T-helper 2 cell treated with Interferon-gamma antibody and Interleukin-4, amounts not matched to agents 100 ng/mL and 5 ng/mL, for 36 hours (primary cell): ENCODE measurements around the gene MEGF8. TPM values are rescaled to one million over a fixed set of nuclear protein-coding genes. Genes with fewer than 3 reads are reported as not detected.

Experiments used
- intact Hi-C: fragments of 100-400 bp; cut with micrococcal nuclease; formaldehyde crosslinking; loops from one replicate; pipeline ENCODE4 v1.15.1; 2023
- total RNA-seq: library from RNA; stranded (reverse); gene quantifications from 2 replicates; pipeline ENCODE4 v1.2.3, GENCODE V29; 2022

MEGF8 gene
- total RNA-seq, result 4.2 and 5.0 TPM in 2 replicates

GRCh38 chr19:42325308-42325895 lies at the start of gene MEGF8:
Gene MEGF8, plus strand, starts transcription at chr19:42325635. Its CDS starts 609 bp downstream, at chr19:42326244.
- intact Hi-C loops, result loop anchor here (1.0 to 5.0 kb wide), 9 partner anchors 23 to 249 kb away; partner anchors contain the start of genes PAFAH1B3, POU2F2, PRR19 and ZNF526

- intact Hi-C loops, result no loop called here
Observed at GRCh38 chr19:42276284-42276683, 49.2 kb upstream of the MEGF8 start.

- intact Hi-C loops, result no loop called here
Observed at GRCh38 chr19:42276821-42277220, 48.6 kb upstream of the MEGF8 start.

GRCh38 chr19:42277821-42278451 lies 47.5 kb upstream of the MEGF8 start:
- intact Hi-C loops, result loop anchor here (2.0 kb wide), 1 partner anchor 169 kb away; no protein-coding TSS in a partner anchor

- intact Hi-C loops, result loop anchor here (2.0 kb wide), 1 partner anchor 170 kb away; no protein-coding TSS in a partner anchor
Observed at GRCh38 chr19:42278452-42279154, 46.8 kb upstream of the MEGF8 start.

DNA sequence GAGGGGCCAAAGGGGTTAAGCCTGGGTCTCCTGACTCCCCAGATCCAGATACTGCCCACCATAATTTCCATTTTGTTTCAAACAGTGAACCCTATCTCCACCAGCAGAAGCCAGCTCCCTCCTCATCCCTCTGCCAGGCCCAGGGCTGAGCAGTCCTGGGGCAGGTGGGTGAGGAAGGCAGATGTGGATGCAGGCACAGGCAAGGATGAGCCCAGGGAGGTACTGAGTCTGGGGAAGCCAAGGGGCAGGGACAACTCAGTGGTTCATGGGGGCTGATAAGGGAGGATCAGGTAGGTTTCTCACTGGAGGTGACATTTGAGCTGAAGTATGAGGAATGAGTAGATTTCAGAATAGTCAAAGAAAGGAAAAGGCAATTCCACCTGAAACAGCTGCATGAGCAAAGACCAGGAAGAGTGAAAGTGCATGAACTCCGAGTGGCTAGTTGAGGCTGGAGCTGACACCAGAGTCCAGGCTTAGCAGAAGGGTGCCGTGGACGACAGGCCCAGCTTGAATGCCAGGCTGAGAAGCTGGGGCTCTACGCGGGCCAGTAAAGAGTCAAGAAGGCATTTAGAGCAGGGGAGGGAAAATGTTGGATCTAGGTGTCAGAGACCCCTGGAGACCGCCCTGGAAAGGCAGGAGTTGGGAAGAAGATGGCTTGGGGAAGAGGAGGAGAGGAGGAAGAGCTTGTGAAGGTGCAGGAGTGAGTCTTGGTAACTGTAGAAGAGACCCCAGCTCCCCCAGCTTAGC lies 46.1 kb upstream of the MEGF8 start:
- intact Hi-C loops, result loop anchor here (2.0 kb wide), 1 partner anchor 171 kb away; no protein-coding TSS in a partner anchor

DNA sequence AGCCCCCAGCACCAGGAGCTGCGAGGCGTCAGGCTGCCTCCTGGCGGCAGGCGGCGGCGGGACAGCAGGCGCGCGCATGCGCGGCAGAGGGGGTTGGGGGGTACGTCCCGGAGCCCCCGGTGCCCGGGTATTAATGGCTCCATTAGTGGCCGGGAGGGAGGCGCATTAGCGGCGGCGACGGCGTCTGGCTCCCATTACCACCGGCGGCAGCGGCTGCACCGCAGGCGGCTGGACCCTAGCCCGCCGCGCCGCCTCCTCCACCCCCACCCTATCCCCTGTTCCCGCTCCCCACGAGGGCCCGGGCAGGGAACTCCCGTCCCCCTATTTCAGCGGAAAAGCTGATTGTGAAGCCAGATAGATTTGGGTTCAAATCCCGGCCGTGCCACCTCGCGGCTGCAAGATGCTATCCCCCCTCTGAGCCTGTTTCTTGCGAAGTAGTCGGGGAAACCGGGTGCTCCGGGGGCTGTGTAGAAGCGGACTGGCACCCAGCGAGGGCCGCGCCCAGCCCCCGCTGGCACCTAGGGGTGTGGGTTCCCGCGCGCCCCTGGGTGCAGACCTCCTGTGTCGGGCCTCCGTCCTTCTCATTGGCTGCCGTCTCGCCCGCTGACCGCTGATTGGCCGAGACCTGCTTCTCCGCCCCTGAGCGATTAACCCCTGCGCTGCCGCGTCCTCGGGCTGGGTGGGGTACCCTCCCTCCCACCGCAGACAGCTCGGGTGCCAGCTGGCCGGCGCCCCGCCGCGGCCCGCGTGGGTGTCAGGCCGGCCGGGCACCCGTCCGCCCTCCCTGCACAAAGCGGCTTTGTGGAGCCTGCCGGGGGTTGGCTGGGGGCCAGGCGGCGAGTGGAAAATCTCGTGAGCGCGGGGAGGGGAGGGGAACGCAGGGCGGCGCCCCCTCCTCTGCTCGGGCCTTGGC lies 45.3 kb upstream of the MEGF8 start:
- intact Hi-C loops, result loop anchor here (1.0 to 5.0 kb wide), 5 partner anchors 12 to 203 kb away; partner anchors contain the start of gene ZNF574

- intact Hi-C loops, result loop anchor here (1.0 to 5.0 kb wide), 4 partner anchors 12 to 203 kb away; partner anchors contain the start of gene ZNF574
Observed at GRCh38 chr19:42280815-42281145, 44.7 kb upstream of the MEGF8 start.

DNA sequence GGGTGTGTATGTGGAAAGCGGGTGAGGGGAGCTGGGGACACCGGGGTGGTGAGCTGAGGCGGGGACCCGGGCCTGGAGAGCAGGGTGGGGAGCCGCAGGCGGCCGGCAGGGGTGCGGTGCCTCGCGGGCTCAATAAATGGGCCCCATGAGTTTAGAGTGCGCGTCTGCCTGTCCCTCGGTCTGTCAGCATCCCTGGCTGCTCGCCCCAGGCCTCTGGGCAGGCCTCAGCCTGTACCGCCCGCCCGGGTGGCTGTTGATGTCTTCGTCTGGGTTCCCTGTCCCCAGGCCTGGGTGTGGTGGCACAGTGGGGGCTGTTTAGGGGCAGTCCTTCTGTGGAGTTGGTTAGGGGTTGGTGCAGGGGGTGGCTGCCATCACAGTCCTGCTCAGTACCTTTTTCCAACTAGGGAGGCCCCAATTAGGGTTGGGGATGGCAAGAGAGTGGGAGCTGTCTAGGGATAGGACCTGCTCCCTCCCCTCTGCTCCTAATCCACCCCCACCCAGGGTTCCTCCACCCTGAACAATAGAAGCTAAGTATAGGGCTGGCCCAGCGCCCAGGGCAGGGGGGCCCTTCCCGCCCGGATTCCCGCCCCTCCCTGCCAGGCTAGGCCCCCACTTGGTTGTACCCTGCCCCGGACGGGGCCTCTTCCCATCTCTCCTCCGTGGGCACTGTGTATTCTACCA lies 44.1 kb upstream of the MEGF8 start:
- intact Hi-C loops, result loop anchor here (5.0 kb wide), 3 partner anchors 84 to 204 kb away; partner anchors contain the start of gene ZNF574

DNA sequence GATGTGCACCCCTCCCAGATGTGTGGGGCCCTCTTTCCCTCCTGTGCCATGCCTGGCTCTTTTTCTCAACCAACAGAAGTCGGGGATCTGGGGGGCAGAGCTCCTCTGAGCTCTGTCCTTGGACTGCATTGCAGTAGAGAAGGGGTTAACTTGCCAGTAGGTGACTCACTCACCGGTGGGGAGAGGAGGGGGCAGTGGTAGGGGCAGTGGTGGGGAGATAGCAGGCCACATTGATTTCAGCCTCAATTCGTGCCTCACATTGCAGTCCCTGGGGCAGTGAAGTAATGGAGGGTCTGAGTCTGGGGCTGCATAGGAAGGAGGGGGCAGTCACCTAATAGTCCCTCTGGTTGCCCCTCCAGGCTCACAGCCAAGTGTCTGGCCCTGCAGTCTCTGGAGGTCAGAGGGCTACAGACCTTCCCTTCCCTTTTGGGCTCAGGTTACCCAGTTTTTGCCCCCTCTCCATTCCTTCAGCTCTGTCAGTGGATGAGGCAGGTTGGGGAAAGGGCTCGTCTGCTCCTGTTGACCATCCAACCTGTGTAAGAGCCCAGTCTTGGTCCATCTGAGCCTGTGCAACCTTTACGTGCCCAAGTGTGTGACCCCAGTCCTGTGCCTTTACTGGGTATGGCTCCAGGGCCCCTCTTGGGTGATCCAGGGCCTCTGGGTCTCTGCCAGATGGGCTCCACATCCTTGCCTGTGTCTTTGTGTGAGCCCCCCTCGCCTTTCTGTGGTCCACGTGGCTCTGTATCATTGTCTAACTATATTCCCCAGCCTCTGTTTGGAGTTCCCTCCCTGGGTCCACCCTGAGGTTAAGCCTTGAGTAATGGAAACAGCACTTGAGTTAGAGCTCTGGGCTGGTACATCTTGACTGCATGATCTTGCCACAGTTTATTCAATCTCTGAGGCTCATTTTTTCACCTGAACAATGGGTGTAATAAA lies 43.3 kb upstream of the MEGF8 start:
- intact Hi-C loops, result loop anchor here (5.0 kb wide), 3 partner anchors 85 to 205 kb away; partner anchors contain the start of gene ZNF574

GRCh38 chr19:42282819-42283187 lies 42.6 kb upstream of the MEGF8 start:
- intact Hi-C loops, result loop anchor here (1.0 to 5.0 kb wide), 9 partner anchors 19 to 206 kb away; partner anchors contain the start of genes DEDD2, GSK3A, MEGF8 and PAFAH1B3

GRCh38 chr19:42283188-42284065 lies 42.0 kb upstream of the MEGF8 start:
- intact Hi-C loops, result loop anchor here (1.0 to 5.0 kb wide), 9 partner anchors 19 to 206 kb away; partner anchors contain the start of genes DEDD2, GSK3A, MEGF8 and PAFAH1B3

DNA sequence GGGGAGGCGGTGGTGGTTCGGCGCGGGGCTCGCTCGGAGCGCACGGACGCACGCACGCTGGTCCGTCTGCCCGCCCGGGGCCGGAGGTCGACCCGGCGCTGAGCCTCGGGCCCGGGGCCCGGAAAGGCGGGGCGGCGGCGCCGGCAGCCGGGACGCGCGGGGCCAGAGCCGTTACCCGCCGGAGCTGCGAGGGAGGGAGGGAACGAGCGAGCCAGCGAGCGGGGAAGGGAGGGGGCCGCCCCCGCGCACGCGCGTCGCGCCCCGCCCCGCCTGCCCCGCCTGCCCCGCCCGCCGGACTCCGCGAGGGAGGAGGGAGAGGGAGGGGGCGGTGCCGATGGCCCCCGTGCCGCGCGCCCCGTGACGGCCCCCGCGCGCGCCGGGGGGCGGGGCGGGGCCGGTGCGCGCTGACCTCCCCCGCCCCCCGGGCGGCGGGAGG lies 41.4 kb upstream of the MEGF8 start:
- intact Hi-C loops, result loop anchor here (5.0 kb wide), 3 partner anchors 87 to 207 kb away; partner anchors contain the start of gene ZNF574

DNA sequence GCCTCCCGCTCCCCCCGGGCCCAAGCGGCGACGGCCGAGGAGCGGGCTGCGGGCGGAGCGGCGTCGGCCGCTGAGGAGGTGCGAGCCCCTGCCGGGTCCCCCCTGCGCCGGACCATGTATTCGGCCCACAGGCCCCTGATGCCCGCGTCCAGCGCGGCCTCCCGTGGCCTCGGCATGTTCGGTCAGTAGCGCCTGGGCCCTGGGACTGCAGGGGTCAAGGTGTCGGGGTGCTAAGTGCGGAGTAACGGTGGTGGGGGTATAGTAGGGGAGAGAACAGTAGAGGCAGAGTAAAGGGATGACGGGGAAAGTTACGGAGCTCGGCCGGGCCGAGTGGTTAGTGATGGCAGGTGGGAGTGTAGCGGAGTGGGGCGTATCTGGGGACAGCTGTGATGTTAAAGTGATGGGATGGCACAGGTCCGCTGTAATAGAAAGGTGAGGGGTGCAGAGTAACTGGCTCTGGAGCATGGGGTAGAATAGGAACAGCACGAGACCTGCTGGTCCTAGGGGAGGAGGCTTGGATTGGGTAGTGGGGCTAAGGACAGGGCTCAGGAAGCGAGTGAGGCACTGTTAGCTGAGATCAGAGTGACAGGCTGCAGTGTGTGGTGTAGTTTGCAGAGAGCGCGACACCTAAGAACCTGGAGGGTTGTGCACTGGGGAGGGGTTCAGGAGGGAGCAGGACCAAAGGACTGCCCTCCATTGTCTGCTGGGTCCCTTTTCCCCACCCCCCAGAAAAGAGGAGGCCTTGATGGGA lies 40.7 kb upstream of the MEGF8 start:
- intact Hi-C loops, result loop anchor here (5.0 kb wide), 3 partner anchors 87 to 207 kb away; partner anchors contain the start of gene ZNF574

GRCh38 chr19:42285541-42285941 lies 39.9 kb upstream of the MEGF8 start:
- intact Hi-C loops, result no loop called here

DNA sequence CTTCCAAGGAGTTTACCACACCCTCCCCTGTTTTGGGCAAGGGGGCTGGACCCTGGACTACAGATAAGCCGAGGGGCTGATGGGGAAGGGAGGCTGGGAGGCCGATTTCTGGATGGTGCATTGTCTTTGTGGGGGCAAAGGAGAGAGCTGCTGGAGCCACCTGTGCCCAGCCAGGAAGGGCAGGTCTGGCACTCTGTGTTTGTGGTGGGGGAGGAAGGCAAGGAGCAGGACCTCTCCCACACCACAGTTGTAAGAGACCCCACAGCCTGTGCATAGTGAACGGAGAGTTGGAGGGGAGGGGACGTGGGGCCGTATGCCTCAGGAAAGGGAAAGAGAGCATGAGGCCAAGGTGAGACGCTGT lies 39.5 kb upstream of the MEGF8 start:
- intact Hi-C loops, result no loop called here
